ENCODE measurements around the gene MLANA.
A peak's percentile ranks its signal among the peaks of the same experiment; 100 is the strongest.

MLANA gene

GRCh38 chr9:5846501-5846921 is 44.2 kb upstream of the MLANA start:
- no peak overlapping the region for H3K4me3 ChIP-seq (ENCODE audit: low read length, poor library complexity, severe bottlenecking)
- H3K4me2 ChIP-seq (ENCODE audit: low read depth, low read length, poor library complexity, severe bottlenecking), result peak overlapping the region; percentile 77
- no peaks in the 10 kb centered on the region for H3K36me3 ChIP-seq (ENCODE audit: insufficient read depth, low read length)
- H3K79me2 ChIP-seq (ENCODE audit: insufficient read depth, low read length), result no peaks in the 10 kb centered on the region
- peaks cover 22% of the 10 kb centered on the region for H3F3A ChIP-seq (ENCODE audit: low read depth)
- no peak overlapping the region for H2AFZ ChIP-seq (ENCODE audit: low read length)
- H3K4me1 ChIP-seq (ENCODE audit: insufficient read depth, low read length, poor library complexity, severe bottlenecking), result peaks cover 84% of the 10 kb centered on the region
- H4K20me1 ChIP-seq (ENCODE audit: insufficient read depth, low read length, poor library complexity, severe bottlenecking), result no peaks in the 10 kb centered on the region
- no peaks in the 10 kb centered on the region for H3K27me3 ChIP-seq (ENCODE audit: insufficient read depth, low read length, poor library complexity, severe bottlenecking)
- TF ChIP-seq EZH2phosphoT487 (IDR thresholded peaks at IDR 0.05; ENCODE audit: borderline replicate concordance) (no peak), CTCF (conservative IDR thresholded peaks at IDR 0.05; ENCODE audit: low read length) (no peak)
- H3K9me2 ChIP-seq (replicated peaks; ENCODE audit: low read depth, low read length), result no peaks in the 10 kb centered on the region
- no peaks in the 10 kb centered on the region for H3K9me3 ChIP-seq (ENCODE audit: insufficient read depth, low read depth, low read length)
- no peak overlapping the region for H3K9ac ChIP-seq (ENCODE audit: low read depth, low read length, poor library complexity, severe bottlenecking)

GRCh38 chr9:5848372-5848882 is 42.3 kb upstream of the MLANA start:
- no peaks in the 10 kb centered on the region for H3K27me3 ChIP-seq (ENCODE audit: insufficient read depth, low read length, poor library complexity, severe bottlenecking)
- no peaks in the 10 kb centered on the region for H3K9me3 ChIP-seq (ENCODE audit: insufficient read depth, low read depth, low read length)
- H3K4me1 ChIP-seq (ENCODE audit: insufficient read depth, low read length, poor library complexity, severe bottlenecking), result peaks cover 85% of the 10 kb centered on the region
- no peaks in the 10 kb centered on the region for H4K20me1 ChIP-seq (ENCODE audit: insufficient read depth, low read length, poor library complexity, severe bottlenecking)
- TF ChIP-seq EZH2phosphoT487 (IDR thresholded peaks at IDR 0.05; ENCODE audit: borderline replicate concordance) (no peak), CTCF (conservative IDR thresholded peaks at IDR 0.05; ENCODE audit: low read length) (no peak)
- no peak overlapping the region for H3K9ac ChIP-seq (ENCODE audit: low read depth, low read length, poor library complexity, severe bottlenecking)
- no peaks in the 10 kb centered on the region for H3K9me2 ChIP-seq (replicated peaks; ENCODE audit: low read depth, low read length)
- H3K36me3 ChIP-seq (ENCODE audit: insufficient read depth, low read length), result no peaks in the 10 kb centered on the region
- H2AFZ ChIP-seq (ENCODE audit: low read length), result no peak overlapping the region
- no peaks in the 10 kb centered on the region for H3K79me2 ChIP-seq (ENCODE audit: insufficient read depth, low read length)
- no peak overlapping the region for H3K4me3 ChIP-seq (ENCODE audit: low read length, poor library complexity, severe bottlenecking)
- peaks cover 20% of the 10 kb centered on the region for H3F3A ChIP-seq (ENCODE audit: low read depth)
- no peak overlapping the region for H3K4me2 ChIP-seq (ENCODE audit: low read depth, low read length, poor library complexity, severe bottlenecking)

- no peaks in the 10 kb centered on the region for H4K20me1 ChIP-seq (ENCODE audit: insufficient read depth, low read length, poor library complexity, severe bottlenecking)
- no peaks in the 10 kb centered on the region for H3K9me3 ChIP-seq (ENCODE audit: insufficient read depth, low read depth, low read length)
- H3K4me1 ChIP-seq (ENCODE audit: insufficient read depth, low read length, poor library complexity, severe bottlenecking), result peaks cover 71% of the 10 kb centered on the region
- H3K9me2 ChIP-seq (replicated peaks; ENCODE audit: low read depth, low read length), result no peaks in the 10 kb centered on the region
- peak overlapping the region; percentile 37 for H3K9ac ChIP-seq (ENCODE audit: low read depth, low read length, poor library complexity, severe bottlenecking)
- no peak overlapping the region for H2AFZ ChIP-seq (ENCODE audit: low read length)
- peaks cover 5% of the 10 kb centered on the region; the same call in 1 of the 2 replicates for H3F3A ChIP-seq (ENCODE audit: low read depth)
- H3K79me2 ChIP-seq (ENCODE audit: insufficient read depth, low read length), result no peaks in the 10 kb centered on the region
- TF ChIP-seq EZH2phosphoT487 (IDR thresholded peaks at IDR 0.05; ENCODE audit: borderline replicate concordance) (no peak), CTCF (conservative IDR thresholded peaks at IDR 0.05; ENCODE audit: low read length) (no peak)
- no peaks in the 10 kb centered on the region for H3K27me3 ChIP-seq (ENCODE audit: insufficient read depth, low read length, poor library complexity, severe bottlenecking)
- peak overlapping the region; percentile 41 for H3K4me2 ChIP-seq (ENCODE audit: low read depth, low read length, poor library complexity, severe bottlenecking)
- H3K36me3 ChIP-seq (ENCODE audit: insufficient read depth, low read length), result no peaks in the 10 kb centered on the region
- H3K4me3 ChIP-seq (ENCODE audit: low read length, poor library complexity, severe bottlenecking), result peak overlapping the region; percentile 22
Observed at GRCh38 chr9:5850724-5851122, 40.0 kb upstream of the MLANA start.
